Activated CD8-positive, alpha-beta memory T cell treated with anti-CD3 and anti-CD28 coated beads for 48 hours (primary cell): ENCODE data around the gene RSRC1.
"Not testable (repeated sequence)": the region's sequence is repeated elsewhere in the genome, so short reads cannot be mapped to it uniquely, and the experiment has no call there.

Source experiments
- DNase-seq, 3 experiments: peaks; one replicate each; pipeline ENCODE4 v3.0.0-alpha.2; 2020; ENCODE audit warnings: low read depth in 2 of 3, low spot score in 2 of 3

RSRC1 gene, protein sequence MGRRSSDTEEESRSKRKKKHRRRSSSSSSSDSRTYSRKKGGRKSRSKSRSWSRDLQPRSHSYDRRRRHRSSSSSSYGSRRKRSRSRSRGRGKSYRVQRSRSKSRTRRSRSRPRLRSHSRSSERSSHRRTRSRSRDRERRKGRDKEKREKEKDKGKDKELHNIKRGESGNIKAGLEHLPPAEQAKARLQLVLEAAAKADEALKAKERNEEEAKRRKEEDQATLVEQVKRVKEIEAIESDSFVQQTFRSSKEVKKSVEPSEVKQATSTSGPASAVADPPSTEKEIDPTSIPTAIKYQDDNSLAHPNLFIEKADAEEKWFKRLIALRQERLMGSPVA

DNA sequence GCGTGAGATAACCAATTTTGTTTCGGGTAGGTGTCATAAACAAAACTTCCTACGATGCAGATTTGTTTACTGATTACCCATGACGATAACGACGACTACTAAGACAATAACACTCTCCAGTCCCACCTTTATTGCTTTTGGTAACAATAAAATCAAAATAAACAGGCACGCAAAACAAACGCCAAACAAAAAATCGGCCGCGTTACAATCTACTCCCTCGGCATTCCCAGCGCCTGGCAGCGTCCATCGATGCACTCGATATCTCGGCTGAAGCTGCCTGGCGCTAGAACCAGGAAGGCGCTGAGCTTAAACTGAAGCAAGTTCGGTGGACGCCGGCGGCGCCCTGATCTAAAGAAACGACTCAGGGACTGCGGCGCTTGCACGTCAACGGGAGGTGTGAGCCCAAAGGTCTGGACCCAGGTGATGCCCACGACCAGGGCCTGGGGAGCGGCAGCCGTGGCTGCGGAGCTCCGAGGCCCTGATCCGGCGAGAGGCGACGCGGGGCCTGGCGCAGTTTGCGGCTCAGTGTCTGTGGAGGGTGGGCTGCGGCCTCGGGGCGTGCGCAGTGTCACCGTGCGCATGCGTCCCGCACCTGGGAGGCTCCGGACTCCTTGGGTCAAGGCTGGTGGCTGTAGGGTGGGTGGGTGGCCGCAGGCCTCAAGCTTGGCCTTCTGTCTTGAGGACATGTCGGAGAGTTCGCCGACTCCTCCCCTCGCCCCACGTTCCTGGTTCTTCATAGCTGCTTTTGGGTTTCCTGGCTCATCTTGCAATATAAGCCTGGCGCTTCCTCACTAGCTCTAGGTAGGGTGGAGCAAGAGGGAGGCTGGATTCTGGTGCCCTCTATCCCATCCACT, at the start of gene RSRC1:
TSS of gene RSRC1 (plus strand) at position 286 of the 854 bp plus-strand sequence. CDS start 12,016 bp downstream, outside the sequence.
- DNase-seq, result peak in 2 of 3 experiments; percentile 47 to 60

DNA sequence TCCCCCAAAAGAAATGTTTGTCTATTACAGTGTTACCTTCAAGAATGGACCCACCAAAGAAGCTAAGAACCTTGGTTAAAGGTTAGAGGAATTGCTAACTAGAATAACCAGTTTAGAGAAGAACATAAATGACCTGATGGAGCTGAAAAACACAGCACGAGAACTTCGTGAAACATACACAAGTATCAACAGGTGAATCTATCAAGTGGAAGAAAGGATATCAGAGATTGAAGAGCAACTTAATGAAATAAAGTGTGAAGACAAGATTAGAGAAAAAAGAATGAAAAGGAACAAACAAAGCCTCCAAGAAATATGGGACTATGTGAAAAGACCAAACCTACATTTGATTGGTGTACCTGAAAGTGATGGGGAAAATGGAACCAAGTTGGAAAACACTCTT, 44.3 kb upstream of the RSRC1 start:
- not testable (repeated sequence) for DNase-seq

DNA sequence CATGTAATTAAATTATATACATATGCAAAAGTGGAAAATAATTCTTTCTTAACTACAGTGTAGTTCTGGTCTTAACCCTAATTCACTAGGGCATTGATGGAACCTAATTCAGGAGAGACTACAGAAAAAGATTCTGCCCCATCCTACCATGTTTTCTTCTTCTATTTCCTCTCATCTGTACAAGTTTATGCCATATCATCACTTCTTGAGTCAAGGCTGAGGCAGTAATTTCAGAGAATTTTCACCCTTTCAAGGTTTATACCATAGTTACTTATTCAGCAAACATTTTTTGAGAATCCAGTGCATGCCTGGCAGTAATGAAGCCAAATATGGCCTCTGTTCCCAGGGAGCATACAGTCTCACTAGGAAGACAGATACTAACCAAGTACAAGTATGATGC, 37.1 kb upstream of the RSRC1 start:
- DNase-seq, result no peak

DNA sequence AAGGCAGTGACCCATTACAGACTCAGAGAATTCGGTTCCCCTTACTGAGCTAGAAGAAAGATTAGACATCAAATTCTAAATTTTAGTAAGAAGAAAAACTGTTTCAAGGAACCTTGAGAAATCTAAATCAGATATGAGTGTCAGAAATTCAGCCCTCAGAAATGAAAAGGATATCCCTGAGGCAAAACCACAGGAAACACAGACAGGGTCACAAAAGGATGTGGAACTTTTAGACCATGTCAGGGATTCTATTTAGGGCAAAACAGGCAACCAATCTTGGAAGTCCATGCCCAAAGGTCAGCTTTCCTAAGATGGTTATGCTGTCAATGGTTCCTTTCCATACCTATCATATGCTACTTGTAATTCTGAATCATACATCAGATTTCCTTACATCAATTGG, 35.3 kb upstream of the RSRC1 start:
- DNase-seq, result no peak

DNA sequence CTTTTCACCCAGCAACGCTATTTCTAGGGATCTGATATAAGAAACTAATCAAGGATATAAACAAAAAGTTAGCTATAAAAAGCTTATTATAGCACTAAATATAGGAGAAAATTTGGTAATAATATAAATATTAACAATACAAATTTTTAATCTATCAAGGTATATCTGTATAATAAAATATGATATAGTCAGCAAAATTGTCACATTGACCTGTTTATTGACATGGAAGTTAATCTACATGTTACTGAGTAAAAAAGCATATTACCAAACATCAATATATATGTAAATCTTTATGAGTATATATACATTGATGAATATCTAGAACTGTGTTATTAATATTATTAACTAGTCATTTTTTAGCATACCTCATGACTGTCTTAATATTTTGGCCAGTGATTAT, 30.3 kb upstream of the RSRC1 start:
- DNase-seq, result no peak

DNA sequence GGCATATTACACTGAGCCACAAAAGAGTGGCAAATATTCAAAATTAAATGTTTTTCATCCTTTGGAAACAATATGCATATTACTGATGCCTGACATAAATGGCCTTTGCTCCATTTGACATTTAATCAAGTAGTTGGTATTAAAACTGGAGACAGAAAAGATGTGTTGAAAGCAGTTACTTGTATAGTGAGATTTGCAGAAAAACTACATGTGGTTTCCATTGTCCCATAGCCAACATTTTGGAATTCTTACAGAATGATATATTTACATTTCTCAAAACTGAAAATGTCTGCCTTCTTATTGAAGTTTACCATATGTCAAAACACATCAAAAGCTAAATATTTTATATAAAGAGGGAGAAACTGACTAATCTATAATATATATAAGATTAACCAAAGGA, 25.2 kb upstream of the RSRC1 start:
- no peak for DNase-seq

DNA sequence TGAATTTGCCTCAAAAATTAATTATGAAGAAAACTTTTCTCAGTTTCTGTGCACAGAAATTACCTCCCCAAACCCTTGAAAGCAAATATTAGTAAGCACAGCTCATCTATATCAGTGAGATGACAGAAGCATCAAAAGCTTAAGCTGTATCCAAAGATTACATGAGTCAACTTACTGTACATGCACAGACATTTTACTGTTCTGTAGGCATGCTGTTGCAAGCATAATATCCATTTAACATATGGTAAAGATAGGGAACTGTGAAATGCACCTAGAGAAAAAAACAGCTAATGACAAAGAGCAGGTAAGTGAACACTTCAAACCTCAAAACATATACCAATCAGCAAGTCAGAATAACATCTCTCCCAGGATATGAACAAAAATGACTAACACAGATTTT, 24.5 kb upstream of the RSRC1 start:
- DNase-seq, result no peak

DNA sequence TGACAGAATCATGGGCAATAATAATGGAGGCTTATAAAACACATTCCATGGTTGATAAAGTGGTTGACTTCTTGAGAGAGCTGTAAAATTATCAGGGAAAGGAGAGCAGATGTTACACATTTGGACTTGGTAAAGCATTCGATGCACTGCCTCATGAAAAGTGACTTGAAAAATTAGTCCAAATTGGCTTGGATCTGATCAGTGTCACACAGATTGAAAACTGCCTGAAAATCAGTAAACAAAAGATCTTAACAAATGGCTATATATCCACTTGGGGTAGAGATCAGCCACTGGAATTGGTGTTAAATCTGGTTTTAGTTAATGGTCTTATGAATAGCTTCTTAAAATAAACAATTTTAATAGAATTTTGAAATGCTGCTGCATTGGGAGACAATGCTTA, 24.0 kb upstream of the RSRC1 start:
- no peak for DNase-seq

DNA sequence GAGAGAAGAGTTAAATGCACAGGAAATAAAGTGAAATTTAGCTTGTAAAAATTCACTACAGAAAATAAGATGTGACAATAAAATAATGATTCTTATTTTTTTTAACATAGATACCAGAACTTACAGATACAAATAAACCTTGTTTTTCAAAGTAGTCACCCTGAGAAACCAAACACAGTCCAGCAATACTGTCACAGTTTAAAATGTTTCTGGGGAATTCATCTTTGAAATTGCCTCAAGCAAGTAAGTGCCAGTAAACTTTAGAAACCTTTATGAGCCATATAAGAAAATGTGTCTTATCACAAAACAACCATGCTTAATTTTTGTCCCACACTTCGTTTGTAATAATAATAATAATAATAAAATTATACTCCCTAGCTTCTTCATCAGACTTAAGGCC, 23.5 kb upstream of the RSRC1 start:
- DNase-seq, result no peak

DNA sequence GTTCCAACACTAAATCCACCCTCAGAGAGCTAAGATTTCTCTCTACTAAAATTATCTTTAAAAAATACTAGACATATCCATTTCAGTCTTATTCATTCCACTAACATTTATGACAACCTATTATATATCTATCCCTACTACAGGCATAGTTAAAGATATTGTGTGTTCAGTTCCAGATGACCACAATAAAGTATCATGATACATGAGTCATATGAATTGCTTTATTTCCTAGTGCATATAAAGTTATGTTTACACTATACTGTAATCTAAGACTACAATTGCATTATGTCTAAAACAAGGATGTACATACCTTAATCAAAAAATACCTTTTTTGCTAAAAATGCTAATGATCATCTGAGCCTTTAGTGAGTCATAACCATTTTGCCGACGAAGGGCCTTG, 23.1 kb upstream of the RSRC1 start:
- no peak for DNase-seq

DNA sequence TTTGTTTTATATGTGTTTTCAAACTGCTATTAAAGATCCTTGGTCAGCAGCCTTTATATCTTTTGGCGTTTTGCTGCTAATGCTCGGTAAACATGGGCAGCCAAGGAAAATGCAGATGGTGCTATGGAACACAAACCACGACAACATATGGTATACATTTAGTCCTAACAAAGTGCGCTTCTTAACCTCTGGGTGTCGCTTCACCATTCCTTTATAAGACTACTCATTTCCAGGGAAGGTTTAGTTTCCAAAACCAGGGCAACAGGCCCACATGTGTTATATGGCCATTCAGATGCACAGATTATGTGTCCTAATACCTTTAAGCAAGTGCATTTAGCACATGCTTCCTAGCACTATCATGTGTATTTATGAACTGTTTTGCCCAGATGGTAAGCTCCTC, 18.4 kb upstream of the RSRC1 start:
- DNase-seq, result no peak

DNA sequence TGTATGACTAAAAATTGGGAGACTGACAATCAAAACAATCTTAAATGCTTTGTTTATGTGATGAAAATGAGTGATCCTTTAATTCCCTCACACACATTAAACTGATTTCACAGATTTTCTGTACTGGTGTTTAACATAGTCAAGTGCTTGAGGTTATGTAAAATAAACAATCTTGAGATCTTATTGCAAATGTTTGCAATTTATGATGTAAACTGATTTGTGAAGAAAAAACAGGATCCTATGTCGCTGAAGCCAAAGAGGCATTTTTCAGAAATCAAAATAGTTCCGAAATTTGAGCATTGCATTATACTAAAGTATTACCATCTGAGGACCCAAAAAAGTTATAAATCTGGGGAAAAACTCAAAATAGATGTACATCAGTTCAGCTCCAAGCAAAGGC, 16.4 kb upstream of the RSRC1 start:
- DNase-seq, result no peak

DNA sequence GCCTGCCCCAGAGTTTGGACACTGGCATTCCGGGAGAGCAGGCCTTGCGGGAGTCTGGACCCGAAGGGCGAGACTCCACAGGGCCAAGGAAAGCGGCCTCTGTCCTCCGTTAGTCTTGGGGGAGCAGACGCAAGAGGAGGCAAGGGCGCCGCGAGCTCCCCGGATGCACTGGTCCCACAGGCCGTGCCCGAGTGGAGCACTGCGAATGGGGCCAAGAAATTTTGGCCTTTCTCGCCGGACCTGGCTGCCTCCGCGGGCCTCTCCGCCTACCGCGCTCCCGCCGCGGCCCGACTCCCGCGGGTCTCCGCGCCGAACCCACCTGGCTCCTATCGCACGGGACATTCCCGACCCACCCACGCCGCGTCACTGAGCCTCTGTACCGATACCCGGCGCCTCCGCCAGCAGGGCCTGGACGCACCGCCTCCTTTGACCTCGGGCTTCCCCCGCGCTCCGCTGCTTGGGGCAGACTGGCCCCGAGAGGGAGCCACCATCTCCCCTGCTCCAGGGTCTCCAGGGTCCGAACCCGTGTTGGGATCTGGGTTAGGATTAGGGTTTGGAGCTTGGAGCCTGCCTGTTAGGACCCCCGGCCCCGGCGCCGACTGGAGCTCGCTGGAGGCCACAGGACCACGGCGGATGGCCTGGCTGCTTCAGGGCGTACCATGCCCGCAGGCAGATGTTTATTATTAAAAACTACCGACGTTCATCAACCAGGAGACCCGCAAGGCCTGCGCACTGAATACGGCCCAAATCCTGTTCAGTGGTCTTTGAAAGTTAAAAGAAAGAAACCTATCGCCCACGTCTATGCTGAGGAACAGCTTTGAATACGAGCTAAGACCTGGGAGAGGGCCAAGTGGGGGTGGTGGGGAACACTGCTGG, 15.4 kb upstream of the RSRC1 start:
- DNase-seq, result no peak

DNA sequence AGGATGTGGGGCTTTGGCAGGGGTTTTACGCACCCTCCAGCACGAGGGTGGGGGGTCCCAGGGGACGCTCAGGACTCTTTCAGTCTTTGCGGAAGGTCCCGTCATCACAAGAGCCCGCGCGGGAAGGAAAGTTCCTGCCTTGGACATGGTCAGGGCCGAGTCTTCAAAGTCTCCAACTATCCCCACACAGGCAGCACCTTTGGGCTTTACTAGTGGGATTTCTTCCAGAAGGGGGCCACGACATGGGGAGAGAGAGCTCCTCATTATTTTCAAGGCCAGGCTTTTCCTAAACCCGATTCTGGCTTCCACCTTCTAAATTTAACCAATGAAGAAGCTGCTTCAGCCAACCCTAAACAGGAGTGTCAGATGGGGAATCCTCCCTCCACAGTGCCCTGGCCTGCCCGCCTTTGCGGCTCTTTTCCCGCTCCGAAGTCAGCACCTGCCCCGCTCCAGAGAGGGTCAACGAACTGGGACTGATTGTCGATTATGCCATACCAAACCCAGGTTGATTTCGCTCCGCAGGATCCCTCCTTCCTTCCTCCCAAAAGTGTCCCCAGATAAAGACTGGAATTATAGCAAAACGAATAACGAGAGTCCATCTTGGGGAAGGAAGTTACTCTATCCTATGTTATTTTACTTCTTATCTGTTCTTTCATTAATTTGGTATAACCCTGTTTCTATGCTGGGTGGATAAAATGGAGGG, 14.6 kb upstream of the RSRC1 start:
- no peak for DNase-seq

DNA sequence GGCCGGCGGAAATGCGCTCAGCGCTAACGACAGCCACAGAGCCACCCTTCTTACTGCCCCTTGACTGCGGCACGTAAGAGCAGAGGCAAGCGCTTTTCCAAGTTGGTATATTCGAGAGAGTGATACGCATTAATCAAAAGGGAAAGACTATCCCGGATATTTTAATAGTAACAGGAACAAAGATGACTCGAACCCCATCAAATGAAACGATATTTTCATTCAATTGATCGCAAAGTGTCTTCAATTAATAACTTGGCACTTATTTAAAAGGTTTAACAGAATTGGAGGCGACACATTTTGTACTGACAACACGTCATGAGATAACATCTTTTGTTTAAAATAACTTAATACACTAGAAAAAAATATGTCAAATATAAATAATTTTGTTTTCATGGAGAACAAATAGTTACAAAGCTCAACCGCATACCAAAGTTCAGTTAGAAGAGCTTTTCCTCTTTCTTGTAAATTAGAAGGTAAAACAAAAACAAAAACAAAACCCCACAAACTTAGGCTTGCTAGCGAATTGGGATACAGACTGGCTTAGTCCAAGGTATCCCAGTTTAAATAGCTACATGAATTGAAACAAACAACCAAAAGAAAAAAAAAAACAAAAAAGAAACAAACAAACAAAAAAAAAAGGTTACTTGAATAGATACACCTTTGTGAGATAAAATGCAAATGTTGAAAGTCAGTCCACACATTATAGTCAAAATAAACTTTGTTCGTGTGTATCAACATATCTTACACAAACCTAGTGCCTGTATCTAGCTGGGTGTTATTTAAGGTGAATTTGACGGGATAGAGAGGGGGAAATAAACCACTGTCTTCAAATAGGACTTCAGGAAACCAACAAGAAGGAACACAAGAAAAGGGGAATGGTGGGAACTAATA, 13.8 kb upstream of the RSRC1 start:
- no peak for DNase-seq

DNA sequence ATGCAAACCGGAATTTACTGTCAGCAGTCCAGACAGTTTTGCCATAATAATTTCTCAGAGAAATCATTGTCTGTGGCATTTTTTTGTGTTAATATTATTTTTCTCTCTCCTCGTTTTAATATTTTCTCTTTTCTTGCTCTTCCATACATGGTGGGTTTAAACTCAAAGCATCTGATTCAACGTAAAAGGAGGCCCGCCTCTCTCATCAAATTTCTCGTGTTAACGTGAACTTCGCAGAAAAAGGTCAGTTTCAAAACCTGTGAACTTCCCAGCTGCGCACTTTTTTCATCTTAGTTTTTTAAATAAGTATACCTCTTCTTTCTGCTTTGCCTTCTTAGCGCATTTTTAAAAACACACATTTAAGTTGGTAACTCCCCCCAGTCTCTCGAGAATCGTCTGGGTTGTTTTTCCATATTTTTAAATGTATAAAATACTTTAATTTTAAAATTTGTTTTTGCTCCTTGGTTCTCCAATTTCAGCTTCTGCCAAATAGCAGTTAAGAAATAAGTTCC, 12.8 kb upstream of the RSRC1 start:
- DNase-seq, result no peak

DNA sequence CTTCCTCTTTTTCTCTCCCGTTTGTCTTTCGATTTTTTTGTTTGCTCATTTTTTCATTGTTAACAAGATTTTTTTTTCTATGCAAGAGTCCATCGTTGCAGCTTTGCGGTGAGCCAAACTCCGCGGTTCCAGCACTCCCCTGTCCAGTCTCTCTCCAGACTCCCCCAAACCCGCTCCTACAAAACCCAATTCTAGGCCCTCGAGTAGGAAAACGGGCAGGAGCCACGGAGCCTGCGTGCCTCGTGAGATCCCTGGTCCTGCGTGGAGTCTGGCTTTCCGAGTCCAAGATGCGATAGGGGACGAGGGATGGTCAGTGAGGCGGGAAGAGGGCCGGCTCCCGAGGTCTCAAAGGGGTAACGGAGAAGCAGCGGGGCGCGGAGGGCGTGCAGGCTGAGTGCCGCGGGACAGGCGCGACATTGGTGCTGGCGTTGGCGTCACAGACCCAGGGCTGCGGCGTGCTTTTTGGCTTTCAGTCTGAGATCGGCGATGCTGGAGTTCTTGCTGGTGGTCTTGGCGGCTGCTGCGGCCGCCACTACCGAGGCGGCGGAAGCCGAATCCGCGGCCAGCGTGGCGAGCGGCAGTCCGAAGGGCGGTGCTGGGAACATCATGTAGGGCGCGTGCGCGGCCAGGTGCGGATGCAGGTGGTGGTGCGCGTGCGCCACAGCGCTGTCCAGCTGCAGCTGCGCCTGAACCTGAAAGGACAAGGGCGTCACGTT, 12.1 kb upstream of the RSRC1 start:
- peak in 2 of 3 experiments; percentile 34 to 53 for DNase-seq

DNA sequence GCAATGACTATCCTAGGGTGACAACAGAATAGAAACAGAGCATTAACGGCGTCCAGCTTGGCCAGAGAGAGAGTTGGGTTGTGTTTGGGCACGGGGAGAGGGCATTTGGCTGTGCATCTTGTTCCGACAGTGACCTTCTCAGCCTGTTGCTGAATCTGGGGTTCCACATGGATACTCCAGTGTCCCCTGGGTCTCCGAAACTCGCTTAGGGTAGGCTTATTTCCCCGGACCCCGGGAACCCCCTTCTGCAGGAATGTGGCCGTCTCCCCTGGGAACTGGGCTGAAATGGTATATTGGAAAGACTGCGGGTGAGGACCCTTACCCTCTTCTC, 11.6 kb upstream of the RSRC1 start:
- DNase-seq, result no peak

DNA sequence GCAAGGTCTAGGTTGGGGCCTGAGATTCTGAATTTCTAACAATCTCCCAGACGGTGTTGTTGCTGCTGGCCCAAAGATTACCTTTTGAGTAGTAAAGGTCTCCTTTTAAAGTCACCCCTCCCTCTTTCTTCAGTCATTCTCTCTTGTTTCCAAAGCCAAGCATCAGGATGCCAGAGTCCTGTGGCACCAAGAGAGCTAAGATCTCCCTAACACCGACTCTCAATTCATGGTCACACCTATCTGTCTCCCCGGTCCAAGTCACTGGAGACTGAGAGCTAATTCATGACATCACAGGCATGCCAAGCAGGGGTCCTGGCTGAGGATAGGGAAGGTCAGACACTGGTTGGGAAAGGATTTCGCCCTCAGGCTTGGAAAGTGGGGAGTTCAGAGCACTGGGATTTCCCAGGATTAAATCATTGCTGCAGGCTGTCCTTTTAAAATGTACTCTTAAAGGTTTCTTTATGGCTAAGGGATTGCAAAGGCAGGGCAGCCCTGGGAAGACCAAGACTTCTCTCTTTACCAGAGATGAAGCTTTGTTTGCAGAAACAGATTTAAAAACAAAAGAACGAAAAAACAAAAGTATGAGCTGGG, 11.0 kb upstream of the RSRC1 start:
- no peak for DNase-seq
